HFF-Myc (cell line): Measurements from ENCODE around the gene NHS.

Source experiments
- DNase-seq: peaks from one replicate; pipeline ENCODE4 v3.0.0-alpha.2; 2011; ENCODE audit warnings: low read depth; ENCODE audit errors: extremely low read depth
- H3K4me3 ChIP-seq: replicated peaks from 2 replicates; pipeline ENCODE4 v1.5.1; 2011; ENCODE audit warnings: low read depth, mild to moderate bottlenecking, control low read depth, low read length
- TF ChIP-seq, protein P1 (sequence below): IDR thresholded peaks from 2 replicates; pipeline ENCODE4 v1.5.1; 2012; ENCODE audit warnings: mild to moderate bottlenecking, low read depth, low read length, control low read depth; ENCODE audit errors: missing control alignments

The NHS gene

GRCh38 chrX:17470136-17470535 is 95.1 kb downstream of the NHS start:
- no peak overlapping the region for H3K4me3 ChIP-seq
- TF ChIP-seq, protein P1, sequence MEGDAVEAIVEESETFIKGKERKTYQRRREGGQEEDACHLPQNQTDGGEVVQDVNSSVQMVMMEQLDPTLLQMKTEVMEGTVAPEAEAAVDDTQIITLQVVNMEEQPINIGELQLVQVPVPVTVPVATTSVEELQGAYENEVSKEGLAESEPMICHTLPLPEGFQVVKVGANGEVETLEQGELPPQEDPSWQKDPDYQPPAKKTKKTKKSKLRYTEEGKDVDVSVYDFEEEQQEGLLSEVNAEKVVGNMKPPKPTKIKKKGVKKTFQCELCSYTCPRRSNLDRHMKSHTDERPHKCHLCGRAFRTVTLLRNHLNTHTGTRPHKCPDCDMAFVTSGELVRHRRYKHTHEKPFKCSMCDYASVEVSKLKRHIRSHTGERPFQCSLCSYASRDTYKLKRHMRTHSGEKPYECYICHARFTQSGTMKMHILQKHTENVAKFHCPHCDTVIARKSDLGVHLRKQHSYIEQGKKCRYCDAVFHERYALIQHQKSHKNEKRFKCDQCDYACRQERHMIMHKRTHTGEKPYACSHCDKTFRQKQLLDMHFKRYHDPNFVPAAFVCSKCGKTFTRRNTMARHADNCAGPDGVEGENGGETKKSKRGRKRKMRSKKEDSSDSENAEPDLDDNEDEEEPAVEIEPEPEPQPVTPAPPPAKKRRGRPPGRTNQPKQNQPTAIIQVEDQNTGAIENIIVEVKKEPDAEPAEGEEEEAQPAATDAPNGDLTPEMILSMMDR: no peak
- DNase-seq: no peak

GRCh38 chrX:17471121-17471520 is 96.1 kb downstream of the NHS start:
- no peak overlapping the region for H3K4me3 ChIP-seq
- TF ChIP-seq, protein P1: no peak
- no peak for DNase-seq

DNA sequence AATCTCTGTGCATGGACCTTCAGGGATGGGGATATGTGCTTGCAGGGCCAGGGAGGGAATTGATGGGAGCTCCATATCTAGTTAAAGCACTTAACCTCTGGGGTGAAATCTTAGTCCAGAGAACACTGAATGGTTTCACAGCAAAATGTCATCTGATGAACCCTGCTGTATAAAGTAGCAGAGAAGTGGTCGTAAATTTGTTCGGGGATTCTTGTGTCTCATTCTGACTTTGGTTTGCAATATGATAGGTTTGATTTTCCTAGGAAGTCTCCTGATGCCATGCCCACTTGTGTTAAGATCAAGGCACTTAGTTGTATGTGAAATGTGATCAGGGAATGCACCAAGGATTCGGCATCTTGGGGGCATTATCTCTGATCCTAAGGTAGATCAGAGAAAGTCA is 96.9 kb downstream of the NHS start:
- H3K4me3 ChIP-seq: no peak overlapping the region
- TF ChIP-seq, protein P1: no peak
- no peak for DNase-seq

DNA sequence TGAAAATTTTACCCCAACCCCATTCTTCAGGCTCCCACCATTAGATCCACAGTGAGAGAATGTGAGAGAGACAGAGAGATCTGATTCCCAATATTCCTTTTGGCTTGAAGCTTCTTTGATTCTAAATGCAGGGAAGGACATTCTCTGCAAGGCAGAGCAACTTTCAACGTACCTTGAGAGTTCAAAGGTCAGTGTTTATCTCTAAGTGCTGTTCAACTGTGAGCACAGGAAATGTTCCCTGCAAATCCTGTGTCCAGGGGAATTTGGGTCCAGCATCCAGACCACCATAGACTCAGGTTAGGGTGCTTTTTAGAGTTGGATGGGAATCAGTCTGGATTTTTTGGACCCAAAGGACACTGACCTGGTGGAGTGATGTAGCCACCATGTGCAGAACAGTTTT is 97.4 kb downstream of the NHS start:
- H3K4me3 ChIP-seq: no peak overlapping the region
- no peak for DNase-seq
- TF ChIP-seq, protein P1: no peak

- DNase-seq: no peak
- TF ChIP-seq, protein P1: no peak
- no peak overlapping the region for H3K4me3 ChIP-seq
These were observed 98.0 kb downstream of the NHS start for GRCh38 chrX:17473021-17473420.

GRCh38 chrX:17474892-17475291 is 99.9 kb downstream of the NHS start:
- no peak for DNase-seq
- TF ChIP-seq, protein P1: no peak
- H3K4me3 ChIP-seq: no peak overlapping the region

DNA sequence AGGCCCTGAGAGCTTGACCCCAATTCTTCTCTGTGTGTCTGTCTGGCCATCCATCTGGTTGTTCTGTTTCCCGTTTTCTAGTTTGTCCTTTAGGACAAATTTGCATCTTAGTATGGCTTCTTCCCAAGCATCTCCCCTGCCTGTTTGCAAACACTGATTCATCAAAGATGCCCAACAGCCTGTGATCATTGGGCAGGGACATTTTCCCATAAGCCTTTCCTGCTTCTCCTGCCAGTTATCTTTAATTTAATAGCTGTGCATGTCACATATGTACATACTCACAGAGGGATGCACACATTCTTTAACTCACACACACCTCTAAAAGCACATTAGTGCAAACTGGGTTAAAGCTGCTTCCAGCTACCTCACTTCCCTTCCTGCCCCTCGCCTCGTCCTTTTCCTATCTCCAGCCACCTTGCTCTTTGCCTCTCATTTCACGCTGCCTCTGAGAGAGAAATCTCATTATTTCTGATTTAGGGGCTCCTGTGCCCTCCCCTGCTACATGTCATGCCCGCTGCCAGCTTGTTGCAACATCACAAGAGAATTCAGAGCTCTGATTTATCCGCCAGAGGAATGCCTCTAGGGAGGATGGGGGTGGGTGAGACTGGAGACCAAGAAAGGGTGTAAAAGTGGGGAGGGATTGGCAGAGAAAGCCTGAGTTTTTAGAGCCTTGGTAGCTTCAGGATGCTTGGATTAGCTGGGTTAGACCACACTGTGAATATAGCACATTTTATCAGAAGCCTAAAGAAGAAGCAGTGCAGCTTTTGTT is 100.6 kb downstream of the NHS start:
- no peak for DNase-seq
- TF ChIP-seq, protein P1: no peak
- H3K4me3 ChIP-seq: no peak overlapping the region
